ENCODE results near the gene PPP2R3B.
A peak's percentile ranks its signal among the peaks of the same experiment; 100 is the strongest.

PPP2R3B gene

DNA sequence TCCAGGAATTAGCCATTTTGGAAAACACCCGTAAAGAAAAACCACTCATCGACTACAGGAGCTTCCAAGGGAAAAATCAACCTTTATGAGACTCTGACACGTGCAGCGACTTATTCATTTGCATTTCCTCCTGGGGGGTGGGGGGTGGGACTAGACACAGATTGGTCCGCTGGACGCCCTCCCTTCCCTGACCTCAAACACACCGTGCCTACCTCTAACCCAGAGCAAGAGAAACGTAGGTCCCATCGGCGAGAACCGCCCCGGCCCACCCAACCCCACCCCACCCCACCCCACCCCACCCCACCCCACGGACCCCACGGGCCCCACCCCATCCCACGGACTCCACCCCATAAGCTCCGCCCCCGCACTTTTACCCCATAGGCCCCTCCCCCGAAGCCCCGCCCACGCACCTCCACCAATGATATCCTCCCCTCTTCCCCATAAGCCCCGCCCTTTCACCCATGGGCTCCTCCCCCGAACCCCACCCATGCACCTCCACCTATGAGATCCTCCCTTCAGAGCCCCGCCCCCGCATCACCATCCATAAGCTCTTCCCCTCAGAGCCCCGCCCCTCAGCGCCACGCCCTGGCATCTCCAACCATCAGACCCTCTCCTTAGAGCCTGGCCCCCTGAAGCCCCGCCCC, 69.2 kb downstream of the PPP2R3B start (continued):
- TF ChIP-seq EGR2 (tag by site-specific recombination; IDR thresholded peaks at IDR 0.05; ENCODE audit: low read depth): peak; percentile 53
- TF ChIP-seq ZEB2 (tag by site-specific recombination; IDR thresholded peaks at IDR 0.05): no peak
- no peak for TF ChIP-seq ZNF394 (tag by site-specific recombination; IDR thresholded peaks at IDR 0.05; ENCODE audit: borderline replicate concordance)
- TF ChIP-seq ZNF76 (tag by site-specific recombination; IDR thresholded peaks at IDR 0.05; ENCODE audit: borderline replicate concordance, low read depth): no peak

DNA sequence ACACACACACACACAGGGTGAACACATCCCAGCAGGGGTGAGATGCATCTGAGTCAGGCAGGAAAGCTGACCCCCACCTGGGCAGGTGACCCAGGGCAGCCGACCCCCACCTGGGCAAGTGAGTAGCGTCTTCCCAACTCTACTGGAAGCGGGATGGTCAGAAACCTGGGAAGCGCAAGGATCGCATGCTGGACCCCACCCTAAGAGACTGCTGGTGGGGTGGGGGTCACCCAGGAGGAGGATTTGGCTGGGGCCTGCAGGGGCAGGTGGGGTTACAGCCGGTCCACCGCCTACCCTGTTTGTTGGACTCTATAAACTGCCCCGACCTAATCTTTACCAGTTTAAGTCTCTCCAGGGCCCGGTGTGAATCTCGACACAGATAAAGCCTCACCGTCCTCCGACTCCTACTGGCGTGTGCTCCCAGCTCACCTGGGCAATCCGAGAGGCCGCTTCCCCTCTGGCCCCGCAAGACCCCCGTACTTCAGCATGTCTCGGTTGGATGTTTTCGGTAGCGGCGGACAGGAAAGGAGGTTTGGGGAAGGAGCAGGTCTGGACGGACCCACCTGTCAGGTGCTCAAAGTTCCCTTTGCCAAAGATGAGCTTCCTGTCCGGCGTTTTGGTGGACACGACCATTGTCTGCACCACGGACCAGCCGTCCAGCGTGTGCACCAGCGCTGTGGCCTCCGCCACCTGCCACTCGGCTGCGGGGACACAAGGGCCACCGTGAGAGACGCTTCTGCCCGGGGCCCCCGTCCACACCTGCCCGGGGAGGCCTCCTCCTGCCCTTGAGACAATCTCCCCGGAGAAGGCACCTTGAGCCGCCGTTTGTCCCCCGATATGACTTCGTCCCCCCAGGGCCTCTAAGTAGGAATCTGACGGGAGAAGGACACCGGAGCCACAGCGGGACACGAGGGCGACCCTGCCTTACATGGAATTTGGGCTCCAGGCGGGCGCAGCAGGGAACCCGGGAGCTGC, 70.1 kb downstream of the PPP2R3B start:
- POLR2A ChIA-PET: no interaction called here
- H3K36me3 ChIP-seq (ENCODE audit: control insufficient read depth in 2 of 2, insufficient read depth in 1 of 2, low read length in 2 of 2): peaks cover 7 to 44% of the 10 kb centered on the region in 2 experiments; a peak in 2 of 3 replicates
- no peak for TF ChIP-seq ZNF23 (tag by site-specific recombination; IDR thresholded peaks at IDR 0.05; ENCODE audit: borderline replicate concordance)
- TF ChIP-seq ZNF707 (tag by site-specific recombination; IDR thresholded peaks at IDR 0.05): no peak
- no peak for TF ChIP-seq ZNF274 (IDR thresholded peaks at IDR 0.05; ENCODE audit: low read length)
- no peak for TF ChIP-seq ZNF274 (tag by site-specific recombination; IDR thresholded peaks at IDR 0.05; ENCODE audit: borderline replicate concordance)
- no peak for TF ChIP-seq ZNF621 (tag by site-specific recombination; IDR thresholded peaks at IDR 0.05)
- no peak for TF ChIP-seq ZNF248 (tag by site-specific recombination; IDR thresholded peaks at IDR 0.05)
- no peak for TF ChIP-seq ZNF626 (tag by site-specific recombination; IDR thresholded peaks at IDR 0.05)
- TF ChIP-seq, protein P1, sequence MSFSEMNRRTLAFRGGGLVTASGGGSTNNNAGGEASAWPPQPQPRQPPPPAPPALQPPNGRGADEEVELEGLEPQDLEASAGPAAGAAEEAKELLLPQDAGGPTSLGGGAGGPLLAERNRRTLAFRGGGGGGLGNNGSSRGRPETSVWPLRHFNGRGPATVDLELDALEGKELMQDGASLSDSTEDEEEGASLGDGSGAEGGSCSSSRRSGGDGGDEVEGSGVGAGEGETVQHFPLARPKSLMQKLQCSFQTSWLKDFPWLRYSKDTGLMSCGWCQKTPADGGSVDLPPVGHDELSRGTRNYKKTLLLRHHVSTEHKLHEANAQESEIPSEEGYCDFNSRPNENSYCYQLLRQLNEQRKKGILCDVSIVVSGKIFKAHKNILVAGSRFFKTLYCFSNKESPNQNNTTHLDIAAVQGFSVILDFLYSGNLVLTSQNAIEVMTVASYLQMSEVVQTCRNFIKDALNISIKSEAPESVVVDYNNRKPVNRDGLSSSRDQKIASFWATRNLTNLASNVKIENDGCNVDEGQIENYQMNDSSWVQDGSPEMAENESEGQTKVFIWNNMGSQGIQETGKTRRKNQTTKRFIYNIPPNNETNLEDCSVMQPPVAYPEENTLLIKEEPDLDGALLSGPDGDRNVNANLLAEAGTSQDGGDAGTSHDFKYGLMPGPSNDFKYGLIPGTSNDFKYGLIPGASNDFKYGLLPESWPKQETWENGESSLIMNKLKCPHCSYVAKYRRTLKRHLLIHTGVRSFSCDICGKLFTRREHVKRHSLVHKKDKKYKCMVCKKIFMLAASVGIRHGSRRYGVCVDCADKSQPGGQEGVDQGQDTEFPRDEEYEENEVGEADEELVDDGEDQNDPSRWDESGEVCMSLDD (tag by site-specific recombination; IDR thresholded peaks at IDR 0.05): no peak
- TF ChIP-seq ZNF701 (tag by site-specific recombination; IDR thresholded peaks at IDR 0.05): no peak
- no peak for TF ChIP-seq ZNF350 (tag by site-specific recombination; IDR thresholded peaks at IDR 0.05)
- no peak for TF ChIP-seq ZNF529 (tag by site-specific recombination; IDR thresholded peaks at IDR 0.05; ENCODE audit: insufficient replicate concordance)
- TF ChIP-seq ZNF530 (tag by site-specific recombination; IDR thresholded peaks at IDR 0.05; ENCODE audit: low read depth): no peak
- no peak for TF ChIP-seq OSR2 (tag by site-specific recombination; IDR thresholded peaks at IDR 0.05)
- no peak for TF ChIP-seq ZNF561 (tag by site-specific recombination; IDR thresholded peaks at IDR 0.05; ENCODE audit: borderline replicate concordance)
- no peak for TF ChIP-seq ZSCAN16 (tag by site-specific recombination; IDR thresholded peaks at IDR 0.05)
- no peak for TF ChIP-seq ZFHX2 (tag by site-specific recombination; conservative IDR thresholded peaks at IDR 0.05)
- TF ChIP-seq, protein P2, sequence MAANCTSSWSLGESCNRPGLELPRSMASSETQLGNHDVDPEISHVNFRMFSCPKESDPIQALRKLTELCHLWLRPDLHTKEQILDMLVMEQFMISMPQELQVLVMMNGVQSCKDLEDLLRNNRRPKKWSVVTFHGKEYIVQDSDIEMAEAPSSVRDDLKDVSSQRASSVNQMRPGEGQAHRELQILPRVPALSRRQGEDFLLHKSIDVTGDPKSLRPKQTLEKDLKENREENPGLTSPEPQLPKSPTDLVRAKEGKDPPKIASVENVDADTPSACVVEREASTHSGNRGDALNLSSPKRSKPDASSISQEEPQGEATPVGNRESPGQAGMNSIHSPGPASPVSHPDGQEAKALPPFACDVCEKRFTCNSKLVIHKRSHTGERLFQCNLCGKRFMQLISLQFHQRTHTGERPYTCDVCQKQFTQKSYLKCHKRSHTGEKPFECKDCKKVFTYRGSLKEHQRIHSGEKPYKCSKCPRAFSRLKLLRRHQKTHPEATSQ (tag by site-specific recombination; IDR thresholded peaks at IDR 0.05): no peak
- no peak for TF ChIP-seq GLI2 (tag by site-specific recombination; IDR thresholded peaks at IDR 0.05; ENCODE audit: borderline replicate concordance, low read depth)
- TF ChIP-seq KLF1 (tag by site-specific recombination; IDR thresholded peaks at IDR 0.05): no peak
- no peak overlapping the region for H3K27ac ChIP-seq (ENCODE audit: extremely low read depth, low read depth, low read length)
- H3K9me3 ChIP-seq (ENCODE audit: control insufficient read depth, insufficient read depth, low read depth, low read length): no peaks in the 10 kb centered on the region
- no peak overlapping the region for H3K4me3 ChIP-seq (ENCODE audit: low read depth, low read length)
- CTCF ChIA-PET: no interaction called here
- peaks cover 12% of the 10 kb centered on the region for H3K4me1 ChIP-seq (ENCODE audit: control insufficient read depth, insufficient read depth, low read length)
